ENCODE data around the gene ADRA1B.
"Not testable (repeated sequence)": the region's sequence is repeated elsewhere in the genome, so short reads cannot be mapped to it uniquely, and the experiment has no call there.

ADRA1B gene

GRCh38 chr5:159971038-159971437, 54.8 kb downstream of the ADRA1B start:
- DNase-seq (ENCODE audit: low read depth), result peak; percentile 89

GRCh38 chr5:159971514-159971913, 55.2 kb downstream of the ADRA1B start:
- DNase-seq (ENCODE audit: low read depth), result no peak

- no peak for DNase-seq (ENCODE audit: low read depth)
Measured at GRCh38 chr5:159971931-159972461, 55.7 kb downstream of the ADRA1B start.

DNA sequence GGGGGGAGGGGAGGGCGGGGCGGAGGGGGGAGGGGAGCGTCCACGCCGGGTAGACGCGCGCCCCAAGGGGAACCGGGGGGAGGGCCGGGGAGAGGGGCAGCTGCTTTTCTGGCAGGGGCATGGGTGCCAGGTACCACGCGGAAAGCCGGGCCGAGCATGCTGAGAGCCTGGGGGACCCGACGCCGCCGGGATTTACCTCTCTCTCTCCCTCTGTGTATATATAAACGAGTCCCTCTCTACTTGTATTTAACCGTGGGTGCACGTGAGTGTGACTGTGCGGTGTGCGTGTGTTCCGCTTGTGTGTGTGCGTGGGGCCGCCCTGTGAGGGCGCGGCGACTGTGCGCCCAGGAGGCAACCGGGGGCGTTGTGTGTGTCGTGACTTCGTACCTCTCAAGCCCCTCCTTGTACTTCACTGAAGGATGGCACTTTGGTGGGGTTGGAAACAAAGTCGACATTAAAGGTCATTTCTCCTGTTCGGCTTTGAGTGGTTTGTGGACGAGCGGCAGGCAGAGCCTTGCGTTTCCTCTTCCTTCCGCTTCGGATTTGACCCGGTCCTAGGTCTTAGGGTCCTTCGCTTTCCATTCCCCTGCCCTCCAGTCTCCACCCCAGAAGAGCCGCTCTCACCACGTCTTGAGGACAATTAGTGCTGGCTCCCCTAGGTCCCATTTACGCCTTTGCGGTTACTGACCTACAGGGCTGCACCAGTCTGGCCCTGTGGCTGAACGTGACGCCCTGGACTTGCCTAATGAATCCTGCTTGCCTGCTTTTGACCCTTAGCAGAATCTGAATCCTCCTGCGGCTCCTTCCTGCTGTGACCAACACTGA, 56.5 kb downstream of the ADRA1B start:
- DNase-seq (ENCODE audit: low read depth), result no peak

GRCh38 chr5:159975462-159976019, 59.3 kb downstream of the ADRA1B start:
- DNase-seq (ENCODE audit: low read depth), result peak; percentile 99

GRCh38 chr5:159976921-159977320, 60.6 kb downstream of the ADRA1B start:
- DNase-seq (ENCODE audit: low read depth), result no peak

DNA sequence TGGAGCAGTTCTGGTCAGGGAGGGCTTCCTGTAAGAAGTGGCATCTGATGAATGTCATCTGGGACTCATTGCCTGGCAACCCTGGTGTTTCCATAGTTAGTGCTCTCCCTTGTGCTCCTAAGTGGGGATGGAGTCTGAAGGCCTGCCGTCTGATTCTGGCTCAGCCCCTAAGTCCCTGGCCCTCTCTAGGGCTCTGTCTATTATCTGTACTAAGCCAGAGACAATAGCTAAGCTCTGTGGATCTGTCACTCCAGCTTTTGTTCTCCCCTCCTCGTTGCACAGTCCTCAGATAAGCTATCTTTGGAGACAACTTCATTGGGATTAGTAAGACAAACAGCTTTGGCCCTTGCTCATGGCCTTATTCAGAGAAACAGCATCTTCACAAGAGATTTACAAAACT, 62.1 kb downstream of the ADRA1B start:
- no peak for DNase-seq (ENCODE audit: low read depth)

DNA sequence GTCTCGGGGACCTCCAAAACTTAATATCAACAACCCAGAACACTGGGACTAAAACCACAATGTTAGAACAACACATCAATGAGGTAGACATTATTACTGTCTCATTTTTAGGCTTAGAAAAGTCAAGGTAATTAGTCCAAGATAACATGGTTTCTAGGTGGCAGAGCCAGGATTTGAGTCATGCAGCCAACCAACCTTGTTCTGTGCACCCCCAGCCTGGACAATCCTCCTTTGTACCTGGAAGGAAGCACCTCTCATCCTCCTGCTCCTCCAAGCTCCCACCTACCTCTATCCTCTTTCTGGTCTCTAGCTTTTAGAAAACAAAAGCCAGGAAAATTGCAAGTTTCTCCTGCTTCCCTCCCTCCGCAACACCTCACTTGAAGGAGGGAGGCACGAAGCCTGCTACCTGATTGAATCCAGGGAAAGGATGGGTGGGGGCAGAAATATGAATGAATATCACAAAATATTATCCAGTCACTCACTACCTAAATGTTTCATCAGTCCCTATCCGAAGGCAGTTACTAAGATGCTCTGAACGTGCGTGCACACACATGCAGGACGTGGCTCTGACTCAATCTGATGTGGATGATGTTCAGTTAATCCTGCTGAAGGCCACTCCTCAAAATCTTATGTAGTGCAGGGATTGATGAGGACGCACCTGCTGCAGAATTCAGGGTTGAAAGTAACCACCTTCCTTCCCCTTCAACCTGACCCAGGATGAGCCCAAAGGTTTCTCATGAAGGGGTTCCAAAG, 66.3 kb downstream of the ADRA1B start:
- DNase-seq (ENCODE audit: low read depth), result no peak

- DNase-seq (ENCODE audit: low read depth), result peak; percentile 73
Measured at GRCh38 chr5:159987031-159987674, 70.9 kb downstream of the ADRA1B start.

DNA sequence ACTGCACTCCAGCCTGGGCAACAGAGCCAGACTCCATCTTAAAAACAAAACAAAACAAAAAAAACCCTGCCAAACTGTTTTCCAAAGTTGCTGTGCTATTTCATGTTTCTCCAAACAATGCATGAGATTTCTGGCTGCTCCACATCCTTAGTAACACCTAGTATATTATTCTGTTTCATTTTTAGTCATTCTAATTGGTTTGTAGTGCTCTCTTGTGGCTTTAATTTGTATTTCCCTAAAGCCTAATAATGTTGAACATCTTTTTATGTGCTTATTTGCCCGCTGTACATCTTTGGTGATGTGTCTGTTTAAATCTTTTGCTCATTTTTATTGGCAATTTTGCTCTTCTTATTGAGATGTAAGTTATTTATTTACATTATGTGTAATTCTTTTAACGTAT, 74.2 kb downstream of the ADRA1B start:
- no peak for DNase-seq (ENCODE audit: low read depth)

GRCh38 chr5:159992566-159992965, 76.3 kb downstream of the ADRA1B start:
- DNase-seq (ENCODE audit: low read depth), result no peak

GRCh38 chr5:159993194-159993593, 76.9 kb downstream of the ADRA1B start:
- no peak for DNase-seq (ENCODE audit: low read depth)

- DNase-seq (ENCODE audit: low read depth), result no peak
Measured at GRCh38 chr5:159995907-159996306, 79.6 kb downstream of the ADRA1B start.

DNA sequence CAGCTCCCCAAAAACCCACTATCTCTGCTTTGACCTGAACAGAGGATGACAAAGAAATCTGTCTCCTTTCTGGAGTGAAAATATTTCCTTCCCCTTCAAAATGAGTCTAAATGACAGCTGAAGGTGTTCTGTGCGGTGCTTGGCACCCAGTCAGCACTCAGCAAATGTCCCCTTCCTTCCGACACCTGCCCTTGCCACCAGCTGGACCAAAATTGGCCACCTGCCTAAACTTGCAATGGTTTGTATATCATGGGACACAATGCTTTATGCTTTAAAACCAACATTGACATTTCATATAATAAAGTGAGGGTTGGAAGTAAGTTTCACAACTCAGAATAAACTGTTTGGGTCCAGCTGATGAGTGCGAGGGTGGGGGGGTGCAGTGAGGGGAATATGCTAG, 85.2 kb downstream of the ADRA1B start:
- DNase-seq (ENCODE audit: low read depth), result no peak

GRCh38 chr5:160007514-160007913, 91.2 kb downstream of the ADRA1B start:
- DNase-seq (ENCODE audit: low read depth), result no peak

GRCh38 chr5:160008529-160008876, 92.2 kb downstream of the ADRA1B start:
- not testable (repeated sequence) for DNase-seq (ENCODE audit: low read depth)

DNA sequence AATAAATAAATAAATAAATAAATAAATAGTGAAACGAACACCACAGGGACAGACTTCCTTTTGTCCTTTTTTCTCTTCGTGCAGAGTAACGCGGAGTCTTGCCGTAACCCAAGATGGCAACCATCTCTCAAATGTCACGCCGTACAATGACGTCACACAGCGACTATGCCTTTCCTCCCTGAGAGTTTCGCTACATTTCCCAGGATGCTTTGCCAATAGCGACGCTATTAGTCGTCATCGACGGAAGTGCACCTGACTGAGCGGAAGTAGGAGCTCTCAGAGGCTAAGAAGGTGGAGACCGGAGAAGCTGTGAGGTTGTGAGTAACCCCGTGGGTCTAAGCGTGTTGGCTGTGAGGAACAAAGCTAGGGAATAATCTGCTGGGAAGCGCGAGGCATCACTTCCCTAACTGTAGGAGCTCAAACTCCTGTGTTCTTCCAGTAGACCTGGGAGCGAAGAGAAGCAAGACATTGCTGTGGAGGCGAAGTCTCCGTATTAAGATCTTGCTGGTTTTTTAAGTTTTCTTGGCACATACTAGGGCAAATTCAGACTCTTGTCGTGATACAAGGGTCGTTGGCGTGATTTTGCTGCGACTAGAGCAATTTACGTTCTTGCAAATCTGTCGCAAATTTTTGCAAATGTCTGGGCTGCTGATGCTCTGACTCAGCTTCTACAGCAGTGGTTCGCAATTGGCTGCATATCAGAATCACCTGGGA, 92.8 kb downstream of the ADRA1B start, which contains the start of gene TTC1:
TSS of gene TTC1 (plus strand) at position 263 of the 714 bp plus-strand sequence. CDS start 1,390 bp downstream, outside the sequence.
- DNase-seq (ENCODE audit: low read depth), result peak; percentile 100

GRCh38 chr5:160009591-160009989, 93.3 kb downstream of the ADRA1B start:
- DNase-seq (ENCODE audit: low read depth), result no peak

GRCh38 chr5:160011471-160011870, 95.2 kb downstream of the ADRA1B start:
- no peak for DNase-seq (ENCODE audit: low read depth)

DNA sequence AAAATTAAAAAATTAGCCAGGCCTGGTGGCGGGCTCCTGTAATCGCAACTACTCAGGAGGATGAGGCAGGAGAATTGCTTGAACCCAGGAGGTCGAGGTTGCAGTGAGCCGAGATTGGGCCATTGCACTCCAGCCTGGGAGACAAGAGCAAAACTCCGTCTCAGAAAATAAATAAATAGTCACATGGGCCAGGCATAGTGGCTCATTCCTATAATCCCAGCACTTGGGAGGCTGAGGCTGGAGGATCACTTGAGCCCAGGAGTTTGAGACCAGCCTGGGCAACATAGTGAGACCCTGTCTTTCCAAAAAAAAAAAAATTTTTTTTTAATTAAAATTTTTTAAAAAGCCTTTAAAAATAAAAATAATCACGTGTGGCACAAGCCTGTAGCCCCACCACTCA, 97.9 kb downstream of the ADRA1B start:
- DNase-seq (ENCODE audit: low read depth), result not testable (repeated sequence)

GRCh38 chr5:160018945-160019625, 102.8 kb downstream of the ADRA1B start:
- DNase-seq (ENCODE audit: low read depth), result no peak

Measured in iris pigment epithelial cell (primary cell).